Thyroid gland (tissue), 4 donors: ENCODE measurements around the gene NOTCH2.

Source experiments
- CTCF ChIP-seq, 6 experiments: fragments of 200-600 bp in 3 of 6; fragments of 450-650 bp in 3 of 6; sonication (generic) in 3 of 6; IDR thresholded peaks; one replicate each; pipeline ENCODE4 v1.5.1; 2016 to 2019; ENCODE audit warnings: antibody characterized with exemption in 6 of 6, mild to moderate bottlenecking in 2 of 6, inconsistent platforms in 1 of 6, moderate library complexity in 1 of 6
- POLR2A ChIP-seq, 2 donors: fragments of 450-650 bp; IDR thresholded peaks; one replicate each; pipeline ENCODE4 v1.6.1; 2017; ENCODE audit warnings: antibody characterized with exemption in 2 of 2, mild to moderate bottlenecking in 2 of 2, moderate library complexity in 1 of 2

DNA sequence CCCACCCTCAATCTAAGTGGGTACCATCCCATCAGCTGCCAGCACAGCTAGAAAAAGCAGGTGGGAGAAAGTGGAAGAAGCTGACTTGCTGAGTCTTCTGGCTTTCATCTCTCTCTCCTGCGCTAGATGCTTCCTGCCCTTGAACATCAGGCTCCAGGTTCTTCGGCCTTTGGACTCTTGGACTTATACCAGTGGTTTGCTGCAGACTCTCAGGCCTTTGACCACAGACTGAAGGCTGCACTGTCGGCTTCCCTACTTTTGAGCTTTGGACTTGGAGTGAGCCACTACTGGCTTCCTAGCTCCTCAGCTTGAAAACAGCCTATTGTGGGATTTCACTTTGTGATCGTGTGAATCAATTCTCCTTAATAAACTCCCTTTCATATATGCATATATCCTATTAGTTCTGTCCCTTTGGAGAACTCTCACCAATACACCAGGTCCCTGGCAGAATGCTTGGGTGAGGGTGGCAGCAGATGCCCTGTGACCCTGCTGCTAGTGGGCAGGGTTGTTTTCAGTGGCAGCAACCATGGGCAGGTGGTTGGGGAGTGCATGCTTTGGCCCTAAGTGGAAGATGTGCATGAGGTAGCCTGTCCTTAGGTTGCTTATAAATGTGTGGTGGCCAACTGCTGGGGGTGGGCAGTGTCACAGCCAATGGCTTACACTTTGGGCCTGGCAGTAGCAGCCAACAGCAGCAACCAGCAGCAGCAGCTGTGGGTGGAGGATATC lies 162.4 kb downstream of the NOTCH2 start:
- TF ChIP-seq CTCF (IDR thresholded peaks at IDR 0.05) (no peak), POLR2A (IDR thresholded peaks at IDR 0.05) (no peak)
